Measurements from ENCODE around the gene INTS15. TPM values are rescaled to one million over a fixed set of nuclear protein-coding genes. Genes with fewer than 3 reads are reported as not detected.

INTS15 gene
- total RNA-seq, 3 donors from 2014 or later = 24.5 to 38.5 (median 26.2) TPM

DNA sequence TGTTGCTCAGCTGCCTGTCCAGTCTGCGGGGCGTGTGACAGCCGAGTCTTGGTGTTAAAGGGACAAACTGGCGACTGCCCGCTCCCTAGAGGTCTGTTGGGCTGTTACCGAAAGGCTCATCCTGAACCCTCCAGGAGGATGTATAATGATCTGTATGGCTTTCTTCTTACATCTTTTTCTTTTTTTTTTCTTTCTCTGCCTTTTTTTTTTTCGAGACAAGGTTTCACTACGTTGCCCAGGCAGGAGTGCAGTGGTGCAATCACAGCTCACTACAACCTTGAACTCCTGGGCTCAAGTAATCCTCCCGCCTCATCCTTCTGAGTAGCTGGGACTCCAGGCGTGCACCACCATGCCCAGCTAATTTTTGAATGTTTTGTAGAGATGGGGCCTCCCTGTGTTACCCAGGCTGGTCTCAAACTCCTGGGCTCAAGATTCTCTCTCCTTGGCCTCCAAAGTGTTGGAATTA lies 857 bp downstream of the INTS15 start:
- DNase-seq (peak in 1 of 3 donors; percentile 2), ATAC-seq (peak; percentile 48)
- Histone ChIP-seq H3K4me3 (peak overlapping the region; percentile 58), H3K9me3 (no peaks in the 10 kb centered on the region), H3K36me3 (ENCODE audit: low read depth) (peaks cover 7% of the 10 kb centered on the region), H3K4me1 (ENCODE audit: low read depth) (peaks cover 8% of the 10 kb centered on the region)
- intact Hi-C loops (cut with DNase I, micrococcal nuclease) = no loop called here
- TF ChIP-seq, protein P1, sequence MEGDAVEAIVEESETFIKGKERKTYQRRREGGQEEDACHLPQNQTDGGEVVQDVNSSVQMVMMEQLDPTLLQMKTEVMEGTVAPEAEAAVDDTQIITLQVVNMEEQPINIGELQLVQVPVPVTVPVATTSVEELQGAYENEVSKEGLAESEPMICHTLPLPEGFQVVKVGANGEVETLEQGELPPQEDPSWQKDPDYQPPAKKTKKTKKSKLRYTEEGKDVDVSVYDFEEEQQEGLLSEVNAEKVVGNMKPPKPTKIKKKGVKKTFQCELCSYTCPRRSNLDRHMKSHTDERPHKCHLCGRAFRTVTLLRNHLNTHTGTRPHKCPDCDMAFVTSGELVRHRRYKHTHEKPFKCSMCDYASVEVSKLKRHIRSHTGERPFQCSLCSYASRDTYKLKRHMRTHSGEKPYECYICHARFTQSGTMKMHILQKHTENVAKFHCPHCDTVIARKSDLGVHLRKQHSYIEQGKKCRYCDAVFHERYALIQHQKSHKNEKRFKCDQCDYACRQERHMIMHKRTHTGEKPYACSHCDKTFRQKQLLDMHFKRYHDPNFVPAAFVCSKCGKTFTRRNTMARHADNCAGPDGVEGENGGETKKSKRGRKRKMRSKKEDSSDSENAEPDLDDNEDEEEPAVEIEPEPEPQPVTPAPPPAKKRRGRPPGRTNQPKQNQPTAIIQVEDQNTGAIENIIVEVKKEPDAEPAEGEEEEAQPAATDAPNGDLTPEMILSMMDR (IDR thresholded peaks at IDR 0.05) = no peak

DNA sequence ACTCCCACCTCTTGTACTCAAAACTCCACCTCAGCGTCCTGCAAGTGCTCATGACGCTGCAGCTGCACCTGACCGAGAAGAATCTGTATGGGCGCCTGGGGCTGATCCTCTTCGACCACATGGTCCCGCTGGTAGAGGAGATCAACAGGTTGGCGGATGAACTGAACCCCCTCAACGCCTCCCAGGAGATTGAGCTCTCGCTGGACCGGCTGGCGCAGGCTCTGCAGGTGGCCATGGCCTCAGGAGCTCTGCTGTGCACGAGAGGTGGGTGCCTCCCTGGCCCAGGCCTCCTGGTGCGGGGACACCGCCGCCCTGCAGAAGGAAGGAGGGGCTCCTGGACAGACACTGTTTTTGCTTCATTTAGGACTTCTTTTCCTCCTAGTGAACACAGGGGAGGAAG lies 10.3 kb downstream of the INTS15 start:
- ATAC-seq = no peak
- intact Hi-C loops (cut with DNase I, micrococcal nuclease) = no loop called here
- H3K4me3 ChIP-seq = no peak overlapping the region
- peaks cover 3% of the 10 kb centered on the region for H3K36me3 ChIP-seq (ENCODE audit: low read depth)
- TF ChIP-seq, protein P1 (IDR thresholded peaks at IDR 0.05) = no peak
- H3K9me3 ChIP-seq = no peaks in the 10 kb centered on the region
- DNase-seq = no peak
- no peaks in the 10 kb centered on the region for H3K4me1 ChIP-seq (ENCODE audit: low read depth)

DNA sequence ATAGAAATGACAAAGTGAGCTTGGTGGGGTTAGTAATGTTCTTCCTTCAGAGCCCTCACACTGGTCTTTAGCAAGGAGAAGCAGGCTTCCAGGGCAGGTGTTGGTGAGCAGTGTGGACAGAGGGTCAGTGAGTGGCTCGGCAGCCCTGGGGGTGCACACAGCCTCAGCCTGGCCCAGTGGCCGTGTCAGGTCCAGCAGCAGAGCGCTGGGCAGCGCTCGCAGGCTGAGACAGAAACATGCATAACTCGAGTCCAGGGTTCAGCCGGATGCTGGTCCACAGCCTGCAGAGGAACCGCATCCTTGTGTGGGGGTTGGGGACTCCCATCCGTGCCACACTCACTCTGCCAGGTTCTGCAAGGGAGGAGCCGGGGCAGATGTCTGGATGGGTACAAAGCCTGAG lies 14.6 kb downstream of the INTS15 start:
- no peak for DNase-seq
- ATAC-seq = no peak
- H3K36me3 ChIP-seq (ENCODE audit: low read depth) = no peaks in the 10 kb centered on the region
- intact Hi-C loops (cut with DNase I, micrococcal nuclease) = no loop called here
- TF ChIP-seq, protein P1 (IDR thresholded peaks at IDR 0.05) = no peak
- no peaks in the 10 kb centered on the region for H3K4me1 ChIP-seq (ENCODE audit: low read depth)
- H3K4me3 ChIP-seq = no peak overlapping the region
- no peaks in the 10 kb centered on the region for H3K9me3 ChIP-seq

DNA sequence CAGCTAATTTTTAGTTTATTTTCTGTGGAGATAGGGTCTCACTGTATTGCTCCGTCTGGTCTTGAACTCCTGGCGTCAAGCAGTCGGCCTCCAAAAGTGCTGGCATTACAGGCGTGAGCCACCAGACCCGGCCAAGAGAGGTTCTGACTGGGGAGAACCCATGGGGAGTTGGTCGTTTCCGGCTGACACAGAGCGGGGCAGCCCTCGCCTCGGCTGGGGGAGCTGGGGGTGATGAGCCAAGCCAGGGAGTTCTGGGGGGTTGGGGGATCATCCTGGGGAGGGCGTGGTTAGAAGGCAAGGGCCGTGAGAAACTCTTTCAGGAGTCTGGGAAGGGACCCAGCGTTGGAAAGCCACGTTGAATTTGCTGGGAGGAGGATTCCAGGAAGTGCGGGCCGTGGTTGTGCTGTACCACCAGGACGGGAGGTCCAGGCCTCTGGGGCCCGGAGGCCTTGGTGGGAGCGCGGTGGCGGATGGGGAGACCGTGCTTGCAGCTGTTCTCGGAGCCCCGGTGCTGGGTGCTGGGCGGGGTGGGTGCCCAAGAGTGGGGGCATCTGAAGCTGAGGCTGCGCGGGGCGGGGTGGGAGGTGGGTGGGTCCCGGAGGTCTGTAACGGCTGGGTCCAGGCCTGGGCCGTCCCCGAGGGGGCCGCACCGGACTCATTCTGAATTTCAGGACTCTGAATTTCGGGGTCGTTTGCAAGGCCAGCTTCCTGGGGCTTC lies 17.2 kb downstream of the INTS15 start:
- no peaks in the 10 kb centered on the region for H3K36me3 ChIP-seq (ENCODE audit: low read depth)

DNA sequence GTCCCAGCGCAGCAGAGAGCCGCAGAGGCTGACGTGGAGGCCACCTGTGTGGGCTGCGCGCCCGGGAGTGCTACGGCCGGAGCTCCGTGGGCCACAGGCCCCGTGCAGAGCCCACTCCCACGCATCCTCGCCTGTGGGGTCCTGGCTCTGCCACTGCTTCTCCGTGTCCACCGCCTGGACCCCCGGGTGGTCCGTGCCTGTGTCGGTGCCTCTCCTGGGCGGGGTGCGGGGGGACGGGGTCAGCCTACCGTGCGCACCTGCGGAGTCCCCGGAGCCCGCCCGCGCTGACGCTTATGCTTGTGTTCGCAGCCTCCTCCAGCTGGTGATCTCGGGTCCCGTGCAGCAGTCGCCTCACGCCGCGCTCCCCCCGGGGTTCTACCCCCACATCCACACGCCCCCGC lies 17.8 kb downstream of the INTS15 start:
- no peak for DNase-seq
- no peaks in the 10 kb centered on the region for H3K36me3 ChIP-seq (ENCODE audit: low read depth)
- no peaks in the 10 kb centered on the region for H3K4me1 ChIP-seq (ENCODE audit: low read depth)
- ATAC-seq = no peak
- intact Hi-C loops (cut with DNase I, micrococcal nuclease) = no loop called here
- TF ChIP-seq, protein P1 (IDR thresholded peaks at IDR 0.05) = no peak
- H3K9me3 ChIP-seq = no peaks in the 10 kb centered on the region
- H3K4me3 ChIP-seq = no peak overlapping the region

More for the DNA sequence above, 17.2 kb downstream of the INTS15 start:
- H3K4me3 ChIP-seq = no peak overlapping the region
- intact Hi-C loops (cut with DNase I, micrococcal nuclease) = no loop called here
- H3K4me1 ChIP-seq (ENCODE audit: low read depth) = no peaks in the 10 kb centered on the region
- no peak for ATAC-seq
- DNase-seq = no peak
- TF ChIP-seq, protein P1 (IDR thresholded peaks at IDR 0.05) = no peak
- H3K9me3 ChIP-seq = no peaks in the 10 kb centered on the region

Data from mucosa of descending colon (tissue), 3 donors.